ENCODE results near the gene MYH10.

The MYH10 gene

GRCh38 chr17:8611619-8612298 is 18.8 kb downstream of the MYH10 start:
- peak overlapping the region; percentile 82 for H3K27ac ChIP-seq
- H3K4me3 ChIP-seq: peak overlapping the region; percentile 57
- TF ChIP-seq, protein P1, sequence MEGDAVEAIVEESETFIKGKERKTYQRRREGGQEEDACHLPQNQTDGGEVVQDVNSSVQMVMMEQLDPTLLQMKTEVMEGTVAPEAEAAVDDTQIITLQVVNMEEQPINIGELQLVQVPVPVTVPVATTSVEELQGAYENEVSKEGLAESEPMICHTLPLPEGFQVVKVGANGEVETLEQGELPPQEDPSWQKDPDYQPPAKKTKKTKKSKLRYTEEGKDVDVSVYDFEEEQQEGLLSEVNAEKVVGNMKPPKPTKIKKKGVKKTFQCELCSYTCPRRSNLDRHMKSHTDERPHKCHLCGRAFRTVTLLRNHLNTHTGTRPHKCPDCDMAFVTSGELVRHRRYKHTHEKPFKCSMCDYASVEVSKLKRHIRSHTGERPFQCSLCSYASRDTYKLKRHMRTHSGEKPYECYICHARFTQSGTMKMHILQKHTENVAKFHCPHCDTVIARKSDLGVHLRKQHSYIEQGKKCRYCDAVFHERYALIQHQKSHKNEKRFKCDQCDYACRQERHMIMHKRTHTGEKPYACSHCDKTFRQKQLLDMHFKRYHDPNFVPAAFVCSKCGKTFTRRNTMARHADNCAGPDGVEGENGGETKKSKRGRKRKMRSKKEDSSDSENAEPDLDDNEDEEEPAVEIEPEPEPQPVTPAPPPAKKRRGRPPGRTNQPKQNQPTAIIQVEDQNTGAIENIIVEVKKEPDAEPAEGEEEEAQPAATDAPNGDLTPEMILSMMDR (IDR thresholded peaks at IDR 0.05): no peak
- DNase-seq (ENCODE audit: low spot score): no peak

- H3K4me3 ChIP-seq: peak overlapping the region; percentile 57
- TF ChIP-seq, protein P1 (IDR thresholded peaks at IDR 0.05): no peak
- DNase-seq (ENCODE audit: low spot score): no peak
- peak overlapping the region; percentile 79 to 82 for H3K27ac ChIP-seq
Observed at GRCh38 chr17:8611137-8611536, 19.4 kb downstream of the MYH10 start.

- TF ChIP-seq, protein P1 (IDR thresholded peaks at IDR 0.05): no peak
- no peak for DNase-seq (ENCODE audit: low spot score)
- Histone ChIP-seq H3K27ac (peak overlapping the region; percentile 79 to 82), H3K4me3 (peak overlapping the region; percentile 57)
Observed at GRCh38 chr17:8610558-8610957, 20.0 kb downstream of the MYH10 start.

- TF ChIP-seq, protein P1 (IDR thresholded peaks at IDR 0.05): no peak
- Histone ChIP-seq H3K4me3 (no peak overlapping the region), H3K27ac (peak overlapping the region; percentile 52 to 82)
- DNase-seq (ENCODE audit: low spot score): no peak
Observed at GRCh38 chr17:8609910-8610309, 20.6 kb downstream of the MYH10 start.

- Histone ChIP-seq H3K27ac (peak overlapping the region; percentile 82 to 86), H3K4me3 (peak overlapping the region; percentile 37)
- DNase-seq (ENCODE audit: low spot score): no peak
- TF ChIP-seq, protein P1 (IDR thresholded peaks at IDR 0.05): no peak
Observed at GRCh38 chr17:8608001-8608400, 22.5 kb downstream of the MYH10 start.

- peak overlapping the region; percentile 71 to 82 for H3K27ac ChIP-seq
- DNase-seq (ENCODE audit: low spot score): no peak
- peak overlapping the region; percentile 37 for H3K4me3 ChIP-seq
- TF ChIP-seq, protein P1 (IDR thresholded peaks at IDR 0.05): no peak
Observed at GRCh38 chr17:8606401-8606800, 24.1 kb downstream of the MYH10 start.

DNA sequence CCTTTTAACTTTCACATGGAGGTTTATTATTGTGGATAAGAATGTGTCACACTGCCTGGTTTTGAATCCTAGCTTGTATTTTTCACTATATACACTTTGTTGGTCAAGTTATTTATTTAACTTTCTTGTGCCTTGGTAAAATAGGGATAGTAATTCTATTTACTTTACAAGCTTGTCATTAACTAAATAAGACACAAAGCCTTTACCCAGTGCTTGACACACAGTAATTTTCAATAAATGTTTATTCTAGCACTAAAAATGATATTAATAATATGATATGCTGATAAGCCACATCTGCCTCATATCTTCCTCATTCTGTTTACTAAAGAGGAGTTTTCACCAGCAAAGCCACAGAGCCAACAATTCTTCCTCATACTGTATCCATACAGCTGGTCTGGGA is 27.8 kb downstream of the MYH10 start:
- TF ChIP-seq, protein P1 (IDR thresholded peaks at IDR 0.05): no peak
- H3K4me3 ChIP-seq: no peak overlapping the region
- H3K27ac ChIP-seq: peak overlapping the region; percentile 0 to 44
- no peak for DNase-seq (ENCODE audit: low spot score)
